Measurements from ENCODE around the gene LRRC8E. TPM values are rescaled to one million over a fixed set of nuclear protein-coding genes. Genes with fewer than 3 reads are reported as not detected.
"Not testable (repeated sequence)": the region's sequence is repeated elsewhere in the genome, so short reads cannot be mapped to it uniquely, and the experiment has no call there.

The LRRC8E gene
- total RNA-seq, 4 donors from 2014 or later = 0.79 to 6.5 (median 3.0) TPM

DNA sequence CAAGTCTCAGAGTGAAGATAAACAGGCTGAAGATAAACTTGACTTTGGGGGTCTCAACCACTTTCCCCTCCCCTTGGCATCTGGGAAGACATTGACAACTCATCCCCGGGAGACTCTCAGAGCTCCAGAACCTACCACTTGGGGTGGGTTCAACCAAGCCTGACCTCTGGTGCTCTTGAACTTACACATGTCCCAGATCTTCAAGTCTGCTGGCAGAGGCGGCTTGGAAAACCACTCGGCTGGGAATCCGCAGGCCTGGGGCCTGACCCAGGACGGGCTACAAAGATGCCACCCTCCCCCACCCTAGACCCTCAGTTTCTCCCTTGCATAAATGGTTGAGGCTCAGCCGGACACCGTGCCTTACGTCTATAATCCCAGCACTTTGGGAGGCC, 512 bp downstream of the LRRC8E start:
- DNase-seq (ENCODE audit: low spot score) = no peak
- no peak for ATAC-seq (ENCODE audit: low FRiP score)
- TF ChIP-seq CTCF (IDR thresholded peaks at IDR 0.05) = no peak

DNA sequence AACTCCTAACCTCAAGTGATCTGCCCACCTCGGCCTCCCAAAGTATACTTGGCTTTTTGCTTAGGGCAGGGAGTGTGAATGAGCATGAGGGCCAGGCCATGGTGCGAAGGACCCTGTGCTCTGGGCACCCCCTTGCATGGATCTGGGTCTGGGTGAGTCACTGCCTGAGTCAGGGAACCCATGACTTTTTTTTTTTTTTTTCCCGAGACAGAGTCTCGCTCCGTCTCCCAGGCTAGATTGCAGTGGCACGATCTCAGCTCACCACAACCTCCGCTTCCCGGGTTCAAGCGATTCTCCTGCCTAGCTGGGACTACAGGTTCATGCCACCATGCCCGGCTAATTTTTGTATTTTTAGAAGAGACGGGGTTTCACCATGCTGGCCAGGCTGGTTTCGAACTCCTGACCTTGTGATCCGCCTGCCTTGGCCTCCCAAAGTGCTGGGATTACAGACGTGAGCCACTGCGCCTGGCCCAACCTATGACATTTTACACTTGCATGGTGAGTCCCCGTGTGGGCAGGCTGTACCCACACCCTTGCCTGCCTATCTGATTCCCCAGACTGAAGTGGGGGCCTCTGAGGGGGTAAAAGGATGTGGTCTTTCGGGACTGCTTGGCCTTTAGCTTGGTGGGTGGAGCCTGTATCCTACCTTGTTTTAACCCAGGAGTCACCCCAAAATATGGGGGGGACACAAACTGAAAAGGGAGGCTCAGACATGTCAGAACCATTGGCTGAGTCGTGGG, 5.2 kb downstream of the LRRC8E start:
- ATAC-seq (ENCODE audit: low FRiP score); DNase-seq (ENCODE audit: low spot score): not testable (repeated sequence)

DNA sequence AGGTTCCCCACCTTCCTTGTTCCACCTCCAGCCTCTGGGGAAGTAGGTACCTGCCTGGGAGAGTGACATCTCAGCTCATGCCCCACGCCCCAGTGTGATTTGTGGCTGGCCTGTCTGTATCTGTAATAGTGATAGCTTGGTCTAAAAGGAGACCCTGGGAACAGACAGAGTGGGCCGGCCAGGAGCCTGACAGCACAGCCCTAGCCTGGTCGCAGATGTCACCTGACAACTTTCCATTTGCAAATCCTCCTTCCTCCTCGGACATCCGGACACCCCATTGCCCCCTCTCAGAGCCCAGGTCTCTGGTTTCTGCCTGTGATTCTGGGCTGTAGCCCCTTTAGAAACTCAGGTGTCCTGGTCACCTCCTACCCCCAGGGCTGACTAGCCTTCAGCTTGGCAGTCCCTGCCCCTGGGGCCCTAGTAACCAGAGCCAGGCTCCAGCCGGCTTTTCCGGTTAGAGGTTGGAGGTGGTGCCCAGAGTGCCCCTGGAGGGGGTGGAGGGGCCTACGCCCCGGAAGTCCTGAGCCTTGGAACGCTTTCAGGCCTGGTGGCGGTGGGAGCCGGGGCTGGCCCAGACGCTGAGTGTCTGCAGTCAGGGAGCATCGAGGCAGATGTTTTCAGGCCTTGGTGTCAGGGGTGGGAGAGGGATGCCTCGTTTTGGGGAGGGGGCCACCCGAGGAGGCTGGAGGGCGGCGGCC, 6.5 kb downstream of the LRRC8E start:
- no peak for DNase-seq (ENCODE audit: low spot score)
- no peak for ATAC-seq (ENCODE audit: low FRiP score)
- TF ChIP-seq CTCF (IDR thresholded peaks at IDR 0.05) = no peak

- ATAC-seq (ENCODE audit: low FRiP score) (no peak), DNase-seq (ENCODE audit: low spot score) (no peak)
- no peak for TF ChIP-seq CTCF (IDR thresholded peaks at IDR 0.05)
Observed at GRCh38 chr19:7895565-7895964, 7.3 kb downstream of the LRRC8E start.

DNA sequence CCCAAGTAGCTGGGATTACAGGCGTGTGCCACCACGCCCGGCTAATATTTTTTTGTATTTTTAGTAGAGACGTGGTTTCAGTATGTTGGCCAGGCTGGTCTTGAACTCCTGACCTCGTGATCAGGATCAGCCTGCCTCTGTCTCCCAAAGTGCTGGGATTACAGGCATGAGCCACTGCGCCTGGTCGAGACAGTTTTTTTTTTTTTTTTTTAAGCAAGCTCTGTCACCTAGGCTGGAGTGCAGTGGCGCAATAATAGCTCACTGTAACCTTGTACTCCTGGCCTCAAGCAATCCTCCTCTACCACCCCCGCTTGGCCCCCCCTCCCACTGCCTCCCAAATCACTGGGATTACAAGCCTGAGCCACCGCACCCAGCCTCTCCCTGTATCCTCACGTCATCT, 9.0 kb downstream of the LRRC8E start:
- DNase-seq (ENCODE audit: low spot score) = no peak
- no peak for ATAC-seq (ENCODE audit: low FRiP score)
- no peak for TF ChIP-seq CTCF (IDR thresholded peaks at IDR 0.05)

DNA sequence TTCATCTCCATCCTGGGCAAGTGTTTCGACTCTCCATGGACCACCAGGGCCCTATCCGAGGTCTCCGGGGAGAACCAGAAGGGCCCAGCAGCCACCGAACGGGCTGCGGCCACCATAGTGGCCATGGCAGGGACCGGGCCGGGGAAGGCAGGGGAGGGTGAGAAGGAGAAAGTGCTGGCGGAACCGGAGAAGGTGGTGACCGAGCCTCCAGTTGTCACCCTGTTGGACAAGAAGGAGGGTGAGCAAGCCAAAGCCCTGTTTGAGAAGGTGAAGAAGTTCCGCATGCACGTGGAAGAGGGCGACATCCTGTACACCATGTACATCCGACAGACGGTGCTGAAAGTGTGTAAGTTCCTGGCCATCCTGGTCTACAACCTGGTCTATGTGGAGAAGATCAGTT, 10.7 kb downstream of the LRRC8E start:
- ATAC-seq (ENCODE audit: low FRiP score) (no peak), DNase-seq (ENCODE audit: low spot score) (no peak)
- TF ChIP-seq CTCF (IDR thresholded peaks at IDR 0.05) = no peak

GRCh38 chr19:7899751-7900378, 11.6 kb downstream of the LRRC8E start:
- no peak for TF ChIP-seq CTCF (IDR thresholded peaks at IDR 0.05)
- DNase-seq (ENCODE audit: low spot score) = no peak
- no peak for ATAC-seq (ENCODE audit: low FRiP score)
